Fibroblast of lung (primary cell): ENCODE results near the gene C5orf63. TPM values are rescaled to one million over a fixed set of nuclear protein-coding genes. Genes with fewer than 3 reads are reported as not detected.

Experiments used
- DNase-seq, 2 donors: peaks; one replicate each; pipeline versions ENCODE4 v3.0.0 to v3.0.0-alpha.2; 2010; ENCODE audit warnings: low read depth in 2 of 2
- H2AFZ ChIP-seq: 2 replicates; pipeline ENCODE4 v1.5.1; 2012; ENCODE audit warnings: low read length, control low read depth, inconsistent platforms
- H3K27ac ChIP-seq: 2 replicates; pipeline ENCODE4 v1.5.1; 2011; ENCODE audit warnings: low read length, control low read depth; ENCODE audit not compliant: insufficient read depth
- H3K27me3 ChIP-seq: 2 replicates; pipeline ENCODE4 v1.5.1; 2011; ENCODE audit warnings: mild to moderate bottlenecking, low read length; ENCODE audit not compliant: control insufficient read depth, insufficient read depth
- H3K36me3 ChIP-seq: 2 replicates; pipeline ENCODE4 v1.5.1; 2011; ENCODE audit warnings: low read length; ENCODE audit not compliant: control insufficient read depth, insufficient read depth
- H3K4me1 ChIP-seq: 2 replicates; pipeline ENCODE4 v1.5.1; 2011; ENCODE audit warnings: low read length; ENCODE audit not compliant: control insufficient read depth, insufficient read depth; ENCODE audit errors: extremely low read depth
- H3K4me2 ChIP-seq: 2 replicates; pipeline ENCODE4 v1.5.1; 2011; ENCODE audit warnings: low read length, control low read depth; ENCODE audit not compliant: insufficient read depth; ENCODE audit errors: extremely low read depth
- H3K4me3 ChIP-seq, 4 experiments: fragments of 200-600 bp in 1 of 4; sonication (generic) in 1 of 4; replicated peaks in 1 of 4; 2 replicates each; pipeline ENCODE4 v1.5.1; 2011 to 2016; ENCODE audit warnings: low read length in 4 of 4, low read depth in 3 of 4, mild to moderate bottlenecking in 3 of 4, control low read depth in 2 of 4, inconsistent platforms in 1 of 4, mixed read lengths in 1 of 4; ENCODE audit not compliant: insufficient read depth in 1 of 4; ENCODE audit errors: control extremely low read depth in 1 of 4
- H3K79me2 ChIP-seq: 2 replicates; pipeline ENCODE4 v1.5.1; 2012; ENCODE audit warnings: mild to moderate bottlenecking, low read length, inconsistent platforms; ENCODE audit not compliant: control insufficient read depth, insufficient read depth
- H3K9ac ChIP-seq: 2 replicates; pipeline ENCODE4 v1.5.1; 2011; ENCODE audit warnings: mild to moderate bottlenecking, low read length, control low read depth; ENCODE audit not compliant: insufficient read depth
- H3K9me3 ChIP-seq: 2 replicates; pipeline ENCODE4 v1.5.1; 2012; ENCODE audit warnings: low read depth, low read length; ENCODE audit not compliant: control insufficient read depth, insufficient read depth
- H4K20me1 ChIP-seq: 2 replicates; pipeline ENCODE4 v1.5.1; 2011; ENCODE audit warnings: low read length; ENCODE audit not compliant: control insufficient read depth, insufficient read depth; ENCODE audit errors: extremely low read depth
- CTCF ChIP-seq, 2 donors: IDR thresholded peaks in 1 of 2; conservative IDR thresholded peaks in 1 of 2; 1 replicate in 1 of 2; 2 replicates in 1 of 2; pipeline ENCODE4 v1.5.1; 2011 to 2012; ENCODE audit warnings: low read length in 2 of 2, control low read depth in 1 of 2, inconsistent platforms in 1 of 2, low read depth in 1 of 2, mild to moderate bottlenecking in 1 of 2
- EZH2 ChIP-seq: IDR thresholded peaks from 2 replicates; pipeline ENCODE4 v1.5.1; 2012; ENCODE audit warnings: low read length, control low read depth, mild to moderate bottlenecking; ENCODE audit errors: missing control alignments
- polyA plus RNA-seq, 2 donors: library from polyadenylated mRNA; depleted of rRNA in 1 of 2; stranded (reverse) in 1 of 2; unstranded in 1 of 2; fragments of >200 nt; gene quantifications; 2 replicates each; pipeline ENCODE4 v1.2.1, GENCODE V29; 2011 to 2012; ENCODE audit warnings: missing spikeins in 1 of 2
- total RNA-seq: library from RNA; depleted of rRNA; stranded (reverse); fragments of >200 nt; gene quantifications from 2 replicates; pipeline ENCODE4 v1.2.1, GENCODE V29; 2014

The C5orf63 gene
- total and polyA plus RNA-seq, 2 donors (not counting 1 experiment from before 2014, with no cell fraction given), result 2.9 to 4.0 TPM

GRCh38 chr5:127001621-127002296 is 71.5 kb downstream of the C5orf63 start:
- Histone ChIP-seq H3K36me3 (no peaks in the 10 kb centered on the region), H3K27ac (peak overlapping the region; percentile 73), H3K79me2 (peaks cover 5% of the 10 kb centered on the region), H3K4me1 (peaks cover 8% of the 10 kb centered on the region), H2AFZ (no peak overlapping the region), H3K9me3 (no peaks in the 10 kb centered on the region), H3K9ac (no peak overlapping the region), H3K27me3 (no peaks in the 10 kb centered on the region), H3K4me2 (peak overlapping the region; percentile 36), H4K20me1 (no peaks in the 10 kb centered on the region), H3K4me3 (no peak overlapping the region)
- TF ChIP-seq CTCF (conservative IDR thresholded peaks at IDR 0.05 in 1 of 2, IDR thresholded peaks at IDR 0.05 in 1 of 2; ENCODE audit: low read depth in 1 of 2, low read length in 2 of 2) (no peak), EZH2 (no peak)
- peak; percentile 64 to 98 for DNase-seq

Other genes with a start within 250 kb of the C5orf63 start
- 8.7 and 11.6 TPM in 2 replicates for gene MARCHF3, start 42.9 kb downstream of the C5orf63 start, total RNA-seq
- gene MARCHF3, start 42.9 kb downstream of the C5orf63 start, polyA plus RNA-seq, result 8.6 and 15.2 TPM in 2 replicates
- gene MEGF10, start 217.3 kb upstream of the C5orf63 start, total RNA-seq, result under 0.01 TPM in 2 replicates
- gene MEGF10, start 217.3 kb upstream of the C5orf63 start, polyA plus RNA-seq, result 0.02 and 0.09 TPM in 2 replicates